Head of caudate nucleus (tissue), 42 donors: ENCODE data around the gene ATP8A1.
"Not testable (repeated sequence)": the region's sequence is repeated elsewhere in the genome, so short reads cannot be mapped to it uniquely, and the experiment has no call there.

ENCODE experiments used
- DNase-seq, 42 donors: peaks; one replicate each; pipeline versions ENCODE4 v3.0.0 to v3.0.0-alpha.2; 2020 to 2021; ENCODE audit warnings: mixed read lengths in 7 of 42
- intact Hi-C: fragments of 100-400 bp; cut with DNase I; formaldehyde crosslinking; loops from one replicate; pipeline ENCODE4 v1.15.0; 2022

The ATP8A1 gene

DNA sequence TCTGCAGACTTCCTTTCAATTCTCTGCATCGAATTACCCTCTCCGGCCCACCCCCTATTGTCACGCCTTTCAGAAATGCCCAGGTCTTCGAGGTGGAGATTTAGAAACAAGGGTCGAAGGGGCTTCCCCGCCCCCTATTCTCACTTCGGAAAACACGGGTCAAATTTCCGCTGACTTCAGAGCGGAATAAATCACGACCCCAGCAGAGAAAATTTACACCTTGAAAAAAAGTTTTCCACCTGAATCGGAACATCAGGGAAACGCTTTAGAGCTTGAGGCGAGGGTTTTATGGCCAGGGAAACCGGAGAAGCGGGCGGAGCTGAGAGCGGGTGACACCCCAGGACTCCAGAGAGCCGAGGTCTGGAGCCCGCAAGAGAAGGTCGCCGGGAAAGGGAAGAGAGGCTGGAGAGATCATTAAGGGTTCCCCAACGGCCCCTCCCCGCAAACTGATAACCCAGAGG is 258.0 kb downstream of the ATP8A1 start:
- intact Hi-C loops: no loop called here

DNA sequence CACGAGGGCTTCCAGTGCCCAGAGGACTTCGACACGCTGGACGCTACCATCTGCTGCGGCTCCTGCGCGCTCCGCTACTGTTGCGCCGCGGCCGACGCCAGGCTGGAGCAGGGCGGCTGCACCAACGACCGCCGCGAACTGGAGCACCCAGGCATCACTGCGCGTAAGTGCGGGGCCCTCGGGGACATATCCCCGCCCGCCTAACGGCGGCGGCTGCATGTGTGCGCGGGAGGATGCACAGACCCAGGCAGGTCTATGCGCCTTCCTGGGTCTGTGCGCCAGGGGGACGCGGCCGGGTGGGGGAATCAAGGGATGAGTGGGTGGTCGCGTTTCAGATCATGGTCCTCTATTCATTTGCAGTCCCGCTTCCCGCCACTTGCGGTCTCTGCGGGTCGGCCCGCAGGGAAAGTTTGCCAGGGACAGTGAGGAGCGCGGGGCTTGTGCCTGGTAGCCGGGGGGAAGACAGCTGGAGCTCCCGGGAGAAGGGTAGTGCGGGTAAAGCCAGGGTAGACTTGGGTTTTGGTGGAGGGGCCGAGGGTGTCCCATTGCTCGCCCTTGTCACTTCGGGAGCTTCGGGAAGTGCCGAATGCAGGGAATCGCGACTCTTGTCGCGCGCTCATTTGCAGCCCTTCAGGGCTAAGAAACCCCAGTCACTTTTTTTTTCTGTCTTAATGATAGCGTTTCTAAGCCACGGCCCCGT is 258.6 kb downstream of the ATP8A1 start:
- intact Hi-C loops: no loop called here
- peak in 3 of 42 donors; percentile 6 to 30 (median 13) for DNase-seq

More for the DNA sequence above, 258.0 kb downstream of the ATP8A1 start:
- no peak for DNase-seq

DNA sequence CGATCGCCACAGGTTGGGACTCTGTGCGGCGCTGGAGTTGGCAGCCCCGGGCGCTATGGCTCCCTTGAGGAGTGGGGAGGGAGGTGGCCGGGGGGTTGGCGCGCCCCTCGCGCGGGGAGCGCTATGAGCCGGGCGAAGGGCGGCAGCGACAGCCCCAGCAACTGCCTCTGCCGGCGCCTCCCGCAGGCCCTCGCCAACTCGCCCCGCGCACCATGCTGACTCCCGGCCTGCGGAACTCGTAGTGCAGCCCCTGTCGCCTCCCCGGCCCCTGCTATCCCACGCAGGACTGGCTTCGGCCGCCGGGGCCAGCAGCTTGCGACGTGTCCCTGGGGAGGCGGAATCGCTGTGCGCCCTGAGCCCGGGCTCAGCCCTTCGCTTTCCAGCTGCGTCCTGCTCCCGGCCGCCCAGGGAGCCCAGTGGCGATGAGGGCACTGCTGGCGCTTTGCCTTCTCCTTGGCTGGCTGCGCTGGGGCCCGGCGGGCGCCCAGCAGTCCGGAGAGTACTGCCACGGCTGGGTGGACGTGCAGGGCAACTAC is 259.2 kb downstream of the ATP8A1 start:
- DNase-seq: peak in 10 of 42 donors; percentile 4 to 50 (median 20)
- intact Hi-C loops: no loop called here

DNA sequence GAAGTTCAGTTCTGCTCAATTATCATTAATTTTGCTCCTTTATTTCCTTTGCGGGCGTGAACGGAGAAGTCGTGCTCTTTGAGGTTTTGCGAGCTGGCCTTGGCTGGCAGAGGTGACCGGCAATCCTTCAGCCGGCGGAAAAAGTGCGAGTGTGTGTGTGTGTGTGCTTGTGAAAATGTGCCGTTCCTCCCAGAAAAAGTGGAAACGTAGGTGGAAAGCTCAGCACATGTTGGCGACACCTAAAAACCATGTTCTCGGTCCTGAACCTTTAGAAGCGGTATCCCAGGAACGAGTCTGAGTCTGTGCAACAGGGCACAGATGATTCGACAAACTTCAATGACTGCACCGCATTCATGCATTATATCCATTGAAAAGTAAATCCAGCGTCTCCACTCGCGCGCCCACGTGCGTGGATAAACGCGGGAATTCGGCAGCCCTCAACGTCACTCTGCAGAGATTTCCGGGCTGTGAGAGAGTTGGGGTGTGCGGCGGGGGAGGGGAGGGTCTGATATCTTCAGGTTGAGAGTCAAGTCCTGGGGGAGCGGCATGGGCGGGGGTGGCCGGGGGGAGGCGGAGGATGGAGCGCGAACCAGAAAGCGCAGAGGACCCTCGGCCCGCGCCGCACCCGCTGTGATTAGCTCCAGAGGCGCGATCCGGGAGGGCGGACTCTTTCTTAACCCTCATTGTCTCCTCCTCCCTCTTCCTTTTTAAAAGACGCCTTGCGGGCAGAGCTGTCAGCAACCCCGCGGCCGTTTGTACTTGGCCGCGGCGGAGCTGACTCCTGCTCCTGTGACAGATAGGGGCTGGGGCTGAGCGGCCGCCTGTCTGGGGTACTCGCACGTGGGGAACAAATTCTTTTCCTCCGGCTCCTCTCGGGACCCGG is 259.9 kb downstream of the ATP8A1 start, which contains the start of gene SHISA3:
Gene SHISA3, plus strand, starts transcription at position 737 of the 883 bp plus-strand sequence. CDS start 569 bp downstream, outside the sequence.
- peak in 11 of 42 donors; percentile 13 to 69 (median 20) for DNase-seq
- intact Hi-C loops: no loop called here

DNA sequence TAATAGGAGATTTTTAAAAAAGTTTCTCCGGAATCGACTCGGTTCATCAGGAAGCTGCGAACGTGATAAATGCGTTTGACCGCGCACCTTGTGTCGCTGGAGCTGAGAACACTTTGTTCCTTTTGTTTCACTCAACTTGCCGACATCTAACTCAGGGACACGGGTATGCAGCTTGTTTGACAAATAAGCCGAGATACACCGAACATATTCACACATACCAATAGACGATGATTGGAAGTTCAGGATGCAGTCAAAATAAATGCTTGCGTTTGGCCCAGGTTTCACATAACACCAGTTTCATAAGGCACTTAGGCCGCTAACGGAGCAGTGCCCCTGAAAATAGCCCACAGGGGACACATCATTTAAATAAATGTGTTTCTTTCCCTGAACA is 260.5 kb downstream of the ATP8A1 start:
- intact Hi-C loops: no loop called here
- no peak for DNase-seq

DNA sequence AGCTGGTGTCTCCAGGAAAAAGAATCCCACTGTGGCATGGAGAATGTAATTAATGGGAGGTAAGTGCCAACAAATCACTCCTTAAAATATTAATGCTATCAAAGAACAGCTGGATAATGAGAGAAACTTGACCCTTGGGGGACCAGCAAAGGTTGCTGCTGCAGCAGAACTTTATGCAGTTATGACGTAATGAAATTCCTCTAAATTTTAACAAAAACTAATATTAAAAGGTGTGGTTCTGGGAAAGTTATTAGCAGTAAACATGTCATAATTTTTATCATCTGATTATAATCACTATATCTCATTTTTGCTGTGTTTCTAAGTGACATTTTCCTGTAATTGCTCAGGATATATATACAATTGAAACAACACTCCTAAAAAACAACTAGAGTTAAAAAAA is 261.3 kb downstream of the ATP8A1 start:
- DNase-seq: no peak
- intact Hi-C loops: no loop called here

DNA sequence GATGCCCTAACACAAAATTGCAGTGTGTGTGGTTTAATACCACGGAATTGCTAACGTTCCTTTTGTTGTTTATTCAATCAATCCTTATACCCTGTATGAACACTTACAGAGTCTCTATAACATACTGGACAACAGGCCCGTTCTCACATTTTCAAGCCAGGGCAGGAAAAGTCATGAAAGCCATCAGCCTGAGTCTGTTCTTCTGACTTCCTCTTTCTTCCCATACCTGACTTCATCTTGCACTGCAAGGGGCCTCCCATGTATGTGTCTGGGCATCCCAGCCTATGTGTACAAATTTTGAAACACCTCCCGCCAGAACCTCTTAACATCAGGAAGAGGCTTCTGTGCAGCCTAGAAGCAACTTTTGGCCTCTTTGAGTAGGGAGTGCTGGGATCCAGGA is 264.5 kb downstream of the ATP8A1 start:
- intact Hi-C loops: no loop called here
- DNase-seq: no peak

DNA sequence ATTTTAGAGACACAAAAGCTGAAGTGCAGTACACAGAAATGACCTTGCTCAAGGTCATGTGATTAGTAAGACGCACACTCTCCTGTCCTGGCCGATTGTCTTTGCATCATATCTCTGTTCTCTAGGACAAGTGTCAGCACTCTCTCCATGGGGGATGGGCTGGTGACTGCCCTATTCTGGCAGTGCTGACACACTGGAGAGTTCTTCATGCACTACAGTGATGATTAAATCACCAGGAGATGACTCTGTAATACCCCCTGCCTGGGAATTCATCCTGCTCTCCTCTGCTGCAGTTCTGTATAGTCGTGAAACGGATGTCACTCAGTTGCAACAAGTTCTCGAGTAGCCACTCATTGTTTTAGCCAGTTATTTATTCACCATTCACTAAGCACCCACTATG is 264.9 kb downstream of the ATP8A1 start:
- intact Hi-C loops: no loop called here
- DNase-seq: no peak

DNA sequence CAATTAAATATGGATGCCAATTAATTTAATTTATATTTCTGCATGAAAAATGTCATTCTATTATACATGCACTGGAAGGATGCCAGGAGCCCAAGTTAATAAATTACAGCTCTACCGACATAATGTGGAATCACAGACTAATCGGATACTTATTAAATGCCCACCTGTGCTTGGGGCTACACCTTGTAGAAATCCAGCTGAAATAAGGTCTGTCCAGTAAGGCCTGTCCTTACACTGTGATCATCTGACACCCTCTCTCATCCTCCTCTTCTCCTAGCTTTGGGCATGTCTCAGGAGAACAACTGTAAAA is 265.6 kb downstream of the ATP8A1 start:
- intact Hi-C loops: no loop called here
- no peak for DNase-seq

DNA sequence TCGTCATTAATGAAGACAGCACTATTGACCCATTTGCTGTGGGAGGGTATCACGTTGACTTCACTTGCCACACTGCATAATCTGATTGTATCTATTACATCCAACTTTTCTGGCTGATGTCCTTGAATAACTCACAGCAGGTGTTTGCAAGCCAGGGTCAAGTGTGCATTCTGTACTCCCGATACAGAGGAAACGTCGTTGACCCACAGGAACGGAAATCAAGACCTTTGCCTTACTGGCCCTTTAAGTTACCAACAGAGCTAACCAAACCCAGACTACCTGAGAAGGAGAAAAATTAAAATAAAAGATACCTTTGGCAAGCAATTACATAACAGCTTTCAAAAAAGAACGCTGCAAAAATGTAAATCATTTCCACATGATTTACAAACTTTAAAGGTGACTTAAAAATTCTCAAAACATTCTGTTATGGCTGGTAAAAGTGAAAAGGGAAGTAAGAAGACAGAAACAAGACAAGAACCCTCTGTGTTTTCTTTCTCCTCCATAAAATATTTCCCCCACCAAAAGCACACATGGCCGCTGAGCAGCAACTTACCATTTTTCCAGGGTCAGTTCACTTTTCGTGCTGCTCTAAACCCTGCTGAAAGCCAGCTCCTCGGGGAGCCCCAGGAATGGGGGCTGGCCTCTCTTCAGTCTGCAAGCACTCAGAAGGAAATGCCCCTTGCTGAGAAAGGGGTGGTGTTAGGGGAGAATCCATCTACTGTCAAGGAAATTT is 266.1 kb downstream of the ATP8A1 start:
- intact Hi-C loops: no loop called here

DNA sequence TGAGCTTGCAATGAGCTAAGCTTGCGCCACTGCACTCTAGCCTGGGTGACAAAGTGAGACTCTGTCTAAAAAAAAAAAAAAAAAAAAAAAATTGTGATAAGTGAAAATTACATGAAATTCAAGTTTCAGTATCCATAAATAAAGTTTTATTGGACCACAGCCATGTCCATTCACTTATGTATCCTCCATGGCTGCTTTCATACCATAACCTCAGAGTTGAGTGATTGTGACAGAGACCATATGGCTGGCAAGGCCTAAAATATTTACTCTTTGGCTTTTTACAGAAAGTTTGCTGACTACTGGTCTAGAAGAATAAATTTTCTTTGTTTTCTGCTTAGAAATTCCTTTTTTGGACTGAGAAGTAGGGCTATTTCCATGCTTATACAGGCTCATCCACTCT is 271.4 kb downstream of the ATP8A1 start:
- DNase-seq: no peak
- intact Hi-C loops: no loop called here

More for the DNA sequence above, 266.1 kb downstream of the ATP8A1 start:
- DNase-seq: no peak

DNA sequence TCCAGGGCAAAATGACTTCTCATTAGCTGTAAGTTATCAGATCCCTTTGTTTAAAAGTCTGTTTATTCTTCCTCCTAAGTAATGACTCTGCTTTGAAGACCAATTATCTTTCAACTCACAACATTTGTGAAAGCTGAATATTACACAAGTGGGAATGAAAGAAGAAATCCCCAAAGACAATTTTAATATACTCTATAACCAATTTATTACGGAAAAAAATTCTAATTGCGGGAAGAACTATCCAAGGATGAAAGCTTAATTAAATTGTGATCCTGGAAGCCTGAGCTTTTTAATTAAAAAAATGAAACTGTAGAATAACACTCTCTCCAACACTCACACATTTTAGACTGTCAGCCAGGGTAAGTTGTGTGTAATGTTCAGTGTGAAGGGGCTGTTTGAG is 275.2 kb downstream of the ATP8A1 start:
- no peak for DNase-seq
- intact Hi-C loops: no loop called here

DNA sequence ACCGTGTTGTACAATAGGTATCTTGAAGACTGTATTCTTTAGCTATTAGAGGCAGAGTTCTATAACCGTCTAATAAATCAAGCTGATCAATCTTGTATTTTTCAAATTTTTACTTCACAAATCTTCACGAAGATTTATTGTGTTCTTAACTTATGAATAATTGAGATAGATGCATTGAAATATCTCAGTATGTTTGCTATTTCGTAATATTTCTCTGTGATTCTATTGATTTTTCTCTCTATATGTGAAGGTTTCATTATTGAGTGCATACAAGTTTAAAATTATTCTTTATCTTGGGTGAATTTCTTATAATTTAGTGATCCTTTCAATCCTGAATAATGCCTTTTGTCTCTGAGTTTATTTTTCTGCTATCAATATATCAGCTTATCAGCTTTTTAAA is 279.4 kb downstream of the ATP8A1 start:
- intact Hi-C loops: no loop called here

DNA sequence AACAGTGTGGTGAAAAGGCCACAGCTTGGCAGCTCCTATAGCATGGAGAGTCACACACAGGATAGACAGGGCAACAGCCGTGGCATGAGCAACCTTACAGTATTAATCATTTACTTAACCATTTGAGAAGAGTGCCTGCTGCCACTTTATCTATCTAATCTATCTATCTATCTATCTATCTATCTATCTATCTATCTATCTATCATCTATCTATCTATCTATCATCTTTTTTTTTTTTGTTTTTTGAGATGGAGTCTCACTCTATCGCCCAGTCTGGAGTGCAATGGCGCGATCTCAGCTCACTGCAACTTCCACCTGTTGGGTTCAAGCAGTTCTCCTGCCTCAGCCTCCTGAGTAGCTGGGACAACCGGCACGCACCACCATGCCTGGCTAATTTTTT is 284.6 kb downstream of the ATP8A1 start:
- DNase-seq: not testable (repeated sequence)
- intact Hi-C loops: loop anchor here (5.0 kb wide), 1 partner anchor 145 kb away; no protein-coding TSS in a partner anchor

More for the DNA sequence above, 279.4 kb downstream of the ATP8A1 start:
- no peak for DNase-seq

DNA sequence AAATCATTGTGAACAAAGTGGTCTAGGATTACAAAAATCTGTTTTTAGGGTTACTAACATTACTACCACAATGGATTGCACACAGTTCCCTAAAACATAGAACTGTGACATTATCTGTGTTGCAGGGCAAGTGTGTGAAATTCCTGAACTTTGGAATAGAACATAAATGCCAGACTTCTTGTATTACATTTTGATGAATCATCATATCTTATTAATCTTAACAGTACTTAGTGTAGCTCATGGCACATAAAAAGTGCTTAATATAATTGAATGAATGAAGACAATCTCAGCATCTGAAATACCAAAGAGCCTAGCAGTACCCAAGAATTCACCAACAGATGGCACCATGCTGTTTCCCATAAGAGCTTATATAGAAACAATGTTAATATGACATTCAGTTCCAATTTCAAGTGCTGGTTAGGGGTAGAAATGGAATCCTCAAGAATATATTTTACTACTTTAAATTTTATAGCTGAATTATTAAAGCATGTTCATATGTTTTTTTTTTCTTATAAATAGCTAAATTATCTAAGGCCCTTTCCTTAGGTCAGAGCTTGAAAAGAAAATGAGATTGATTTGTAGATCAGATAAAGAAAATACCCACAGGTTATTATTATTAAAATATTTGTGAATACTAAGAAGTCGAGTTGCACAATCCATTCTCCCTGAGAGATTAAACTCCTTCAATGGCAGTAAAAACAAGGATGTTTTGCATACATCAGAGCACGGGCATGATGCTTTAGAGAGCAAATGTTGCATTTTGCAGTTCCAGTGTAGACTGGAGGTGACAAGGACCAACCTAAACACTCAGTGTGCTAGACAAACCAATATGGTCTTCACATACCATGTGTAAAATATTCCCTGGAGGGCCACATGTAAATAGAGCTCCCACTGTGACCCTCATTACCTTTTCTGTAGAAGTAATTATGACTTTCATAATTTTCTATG is 285.3 kb downstream of the ATP8A1 start:
- intact Hi-C loops: loop anchor here (5.0 kb wide), 1 partner anchor 146 kb away; no protein-coding TSS in a partner anchor
- DNase-seq: peak in 19 of 42 donors; percentile 6 to 64 (median 31)

DNA sequence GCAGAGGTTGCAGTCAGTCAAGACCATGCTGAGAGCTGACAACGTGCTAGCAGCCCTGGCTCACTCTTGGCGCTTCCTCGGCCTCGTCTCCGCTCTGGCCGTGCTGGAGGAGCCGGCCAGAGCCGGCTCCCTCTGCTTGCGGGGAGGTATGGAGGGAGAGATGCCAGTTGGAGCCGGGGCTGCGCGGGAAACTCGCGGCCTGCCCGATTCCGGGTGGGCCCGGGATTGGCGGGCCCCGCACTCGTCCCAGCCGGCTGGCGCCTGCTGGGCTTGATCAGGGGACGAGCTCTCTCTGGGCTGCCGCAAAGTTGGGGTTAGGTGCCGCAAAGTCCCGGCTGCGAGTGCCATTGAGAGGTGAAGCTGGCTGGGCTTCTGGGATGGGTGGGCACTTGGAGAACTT is 287.4 kb downstream of the ATP8A1 start:
- intact Hi-C loops: no loop called here

DNA sequence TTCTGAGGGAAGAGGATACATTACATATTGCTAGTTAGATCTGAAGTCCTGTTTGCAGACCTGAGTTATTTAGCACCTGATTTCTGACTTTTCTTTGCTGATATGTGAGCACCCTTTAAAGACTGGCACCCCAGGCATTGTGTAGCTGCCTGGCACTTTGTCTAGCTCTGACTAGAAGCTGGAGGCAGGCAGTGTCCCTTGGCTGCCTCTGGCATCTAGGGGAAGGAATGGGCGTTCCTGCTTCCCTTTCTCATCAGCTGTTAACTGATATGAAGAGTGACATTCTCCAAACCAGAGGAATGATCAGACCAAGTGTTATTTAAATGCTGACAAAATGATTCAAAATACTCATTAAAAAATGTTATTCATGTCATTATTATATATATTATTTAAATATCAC is 289.9 kb downstream of the ATP8A1 start:
- no peak for DNase-seq
- intact Hi-C loops: no loop called here

More for the DNA sequence above, 287.4 kb downstream of the ATP8A1 start:
- no peak for DNase-seq
